Erythroblast (primary cell): ENCODE measurements around the gene MAP3K9.

Experiments used
- GATA1 ChIP-seq: IDR thresholded peaks from 2 replicates; pipeline ENCODE4 v1.6.1; 2011; ENCODE audit warnings: low read depth, mild to moderate bottlenecking, control low read depth, low read length, moderate library complexity
- POLR2A ChIP-seq: IDR thresholded peaks from 2 replicates; pipeline ENCODE4 v1.6.1; 2011; ENCODE audit warnings: mild to moderate bottlenecking, low read length

- TF ChIP-seq POLR2A (no peak), GATA1 (no peak)
These were observed 20.4 kb downstream of the MAP3K9 start for GRCh38 chr14:70788898-70789297.
